ENCODE results near the gene ARID1A. TPM values are rescaled to one million over a fixed set of nuclear protein-coding genes. Genes with fewer than 3 reads are reported as not detected.

The ARID1A gene
- total RNA-seq, 2 experiments from 2014 or later, result 55.2 to 123 TPM

- peak overlapping the region; percentile 95 for H3K27ac ChIP-seq (ENCODE audit: low read depth, low read length, poor library complexity, severe bottlenecking)
- peak overlapping the region; percentile 87 for H3K4me3 ChIP-seq (ENCODE audit: low read depth, low read length, poor library complexity, severe bottlenecking)
- intact Hi-C loops (cut with micrococcal nuclease; ENCODE audit: unreplicated experiment), result loop anchor here (1.0 to 2.0 kb wide), 3 partner anchors 52 to 172 kb away; partner anchors contain the start of gene PIGV
- no peaks in the 10 kb centered on the region for H3K9me2 ChIP-seq (ENCODE audit: insufficient read depth, low read length)
- POLR2A ChIA-PET, result interaction anchor here (0.6 to 4.2 kb wide), 18 partner anchors 10 to 401 kb away, joined by 3 to 36 read pairs (median 6); partner anchors contain the start of gene PIGV
- CTCF ChIA-PET (ENCODE audit: unreplicated experiment), result interaction anchor here (0.6 to 2.9 kb wide), 3 partner anchors 15 to 128 kb away, joined by 3 to 13 read pairs (median 7); no protein-coding TSS in a partner anchor
- no peaks in the 10 kb centered on the region for H4K20me1 ChIP-seq (ENCODE audit: insufficient read depth, low read length)
- H3K4me2 ChIP-seq (ENCODE audit: low read length), result peak overlapping the region; percentile 94
- no peaks in the 10 kb centered on the region for H3K9me3 ChIP-seq (ENCODE audit: low read length)
- DNase-seq (ENCODE audit: low spot score), result peak; percentile 94
- H3K36me3 ChIP-seq (ENCODE audit: insufficient read depth, low read length), result peaks cover 3% of the 10 kb centered on the region; the same call in 1 of the 2 replicates
- TF ChIP-seq EZH2phosphoT487 (IDR thresholded peaks at IDR 0.05; ENCODE audit: borderline replicate concordance, low read depth, low read length), result no peak
- TF ChIP-seq CTCF (conservative IDR thresholded peaks at IDR 0.05; ENCODE audit: low read length), result peak; percentile 62
- no TSS peak for BruUV-seq (replicated peaks)
- H3K79me2 ChIP-seq (ENCODE audit: insufficient read depth, low read depth, low read length), result peaks cover 21% of the 10 kb centered on the region
- H3K4me1 ChIP-seq (ENCODE audit: insufficient read depth, low read length, poor library complexity, severe bottlenecking), result peaks cover 34% of the 10 kb centered on the region
- peak overlapping the region; percentile 76 for H2AFZ ChIP-seq (ENCODE audit: low read length)
Observed at GRCh38 chr1:26692211-26692792, 3.5 kb upstream of the ARID1A start.

- Histone ChIP-seq H3K9me3 (ENCODE audit: low read length) (no peaks in the 10 kb centered on the region), H3K4me1 (ENCODE audit: insufficient read depth, low read length, poor library complexity, severe bottlenecking) (peaks cover 34% of the 10 kb centered on the region), H3K79me2 (ENCODE audit: insufficient read depth, low read depth, low read length) (peaks cover 27% of the 10 kb centered on the region), H3K4me2 (ENCODE audit: low read length) (peak overlapping the region; percentile 94), H3K9me2 (ENCODE audit: insufficient read depth, low read length) (no peaks in the 10 kb centered on the region), H4K20me1 (ENCODE audit: insufficient read depth, low read length) (no peaks in the 10 kb centered on the region), H3K27ac (ENCODE audit: low read depth, low read length, poor library complexity, severe bottlenecking) (peak overlapping the region; percentile 95), H3K36me3 (ENCODE audit: insufficient read depth, low read length) (peaks cover 3% of the 10 kb centered on the region; the same call in 1 of the 2 replicates), H3K4me3 (ENCODE audit: low read depth, low read length, poor library complexity, severe bottlenecking) (peak overlapping the region; percentile 87), H2AFZ (ENCODE audit: low read length) (peak overlapping the region; percentile 76)
- CTCF ChIA-PET (ENCODE audit: unreplicated experiment), result interaction anchor here (0.6 to 2.9 kb wide), 2 partner anchors 96 to 128 kb away, joined by 3 to 13 read pairs; no protein-coding TSS in a partner anchor
- BruUV-seq (replicated peaks), result no TSS peak
- DNase-seq (ENCODE audit: low spot score), result peak; percentile 98
- TF ChIP-seq CTCF (conservative IDR thresholded peaks at IDR 0.05; ENCODE audit: low read length), result peak; percentile 6; the same call in 1 of the 2 replicates
- TF ChIP-seq EZH2phosphoT487 (IDR thresholded peaks at IDR 0.05; ENCODE audit: borderline replicate concordance, low read depth, low read length), result no peak
- POLR2A ChIA-PET, result interaction anchor here (0.6 to 4.2 kb wide), 14 partner anchors 11 to 179 kb away, joined by 3 to 36 read pairs (median 4); partner anchors contain the start of gene PIGV
- intact Hi-C loops (cut with micrococcal nuclease; ENCODE audit: unreplicated experiment), result loop anchor here (1.0 to 2.0 kb wide), 3 partner anchors 52 to 172 kb away; partner anchors contain the start of gene PIGV
Observed at GRCh38 chr1:26692793-26693490, 2.9 kb upstream of the ARID1A start.

Measured in OCI-LY7 (cell line).